Stimulated activated CD4-positive, alpha-beta T cell treated with anti-CD3 and anti-CD28 coated beads, Interleukin-2, amount 100 ng/mL, for 4 hours (primary cell): ENCODE measurements around the gene FNDC4.
"Not testable (repeated sequence)": the region's sequence is repeated elsewhere in the genome, so short reads cannot be mapped to it uniquely, and the experiment has no call there.

Experiments used
- DNase-seq: peaks from one replicate; pipeline ENCODE4 v3.0.0-alpha.2; 2020; ENCODE audit warnings: low read depth

FNDC4 gene, protein sequence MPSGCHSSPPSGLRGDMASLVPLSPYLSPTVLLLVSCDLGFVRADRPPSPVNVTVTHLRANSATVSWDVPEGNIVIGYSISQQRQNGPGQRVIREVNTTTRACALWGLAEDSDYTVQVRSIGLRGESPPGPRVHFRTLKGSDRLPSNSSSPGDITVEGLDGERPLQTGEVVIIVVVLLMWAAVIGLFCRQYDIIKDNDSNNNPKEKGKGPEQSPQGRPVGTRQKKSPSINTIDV

DNA sequence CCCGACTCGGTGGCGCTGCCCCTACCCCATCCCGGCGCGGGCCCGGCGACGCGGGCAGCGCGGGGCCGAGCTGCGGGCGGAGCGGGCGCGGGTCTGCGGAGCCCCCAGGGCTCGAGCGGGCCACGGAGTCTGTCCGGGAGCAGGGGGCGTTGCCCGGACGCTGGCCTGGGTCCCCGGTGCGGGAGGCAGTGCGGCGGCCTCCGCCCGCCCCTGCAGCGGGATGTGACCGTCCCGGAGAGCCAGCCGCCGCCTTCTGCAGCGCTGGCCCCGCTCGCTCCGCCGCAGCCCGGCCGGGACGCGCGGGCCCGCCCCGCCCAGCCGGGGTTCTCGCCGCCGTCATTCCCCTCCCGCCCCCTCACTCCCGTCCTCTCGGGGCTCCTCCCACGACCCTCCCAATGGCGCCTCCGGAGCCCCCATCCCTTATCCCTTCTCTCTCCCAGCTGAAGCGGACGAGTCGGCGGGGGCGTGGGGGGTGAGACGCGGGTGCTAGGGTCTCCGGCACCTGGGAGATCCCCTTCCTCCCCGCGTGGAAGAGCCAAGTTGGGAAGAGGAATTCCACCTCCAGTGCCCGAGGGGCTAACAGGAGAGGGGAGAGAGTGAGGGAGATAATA is at the start of gene FNDC4:
TSS of gene FNDC4 (minus strand) at position 257 of the 611 bp plus-strand sequence. CDS start 521 bp downstream, outside the sequence.
- DNase-seq: no peak

DNA sequence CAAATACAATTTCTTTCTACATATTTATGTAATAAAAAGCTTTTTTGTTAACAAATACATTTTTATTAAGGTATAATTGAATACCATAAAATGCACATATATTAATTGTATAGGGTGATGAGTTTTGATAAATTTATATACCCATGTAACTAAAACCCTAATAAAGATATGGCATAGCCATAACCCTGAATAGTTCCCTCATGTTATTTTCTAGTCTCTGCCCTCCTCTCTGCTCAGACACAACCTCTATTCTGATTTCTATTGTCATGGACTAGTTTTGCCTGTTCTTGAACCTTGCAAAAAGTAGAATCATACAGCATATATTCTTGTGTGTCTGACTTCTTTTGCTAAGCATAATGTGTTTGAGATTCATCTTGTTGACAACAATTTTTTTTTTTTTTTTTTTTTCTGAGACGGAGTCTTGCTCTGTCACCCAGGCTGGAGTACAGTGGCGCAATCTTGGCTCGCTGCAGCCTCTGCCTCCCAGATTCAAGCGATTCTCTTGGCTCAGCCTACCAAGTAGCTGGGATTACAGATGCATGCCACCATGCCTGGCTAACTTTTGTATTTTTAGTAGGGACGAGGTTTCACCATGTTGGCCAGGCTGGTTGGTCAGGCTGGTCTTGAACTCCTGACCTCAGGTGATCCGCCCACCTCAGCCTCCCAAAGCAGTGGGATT is 49.3 kb upstream of the FNDC4 start:
- no peak for DNase-seq

DNA sequence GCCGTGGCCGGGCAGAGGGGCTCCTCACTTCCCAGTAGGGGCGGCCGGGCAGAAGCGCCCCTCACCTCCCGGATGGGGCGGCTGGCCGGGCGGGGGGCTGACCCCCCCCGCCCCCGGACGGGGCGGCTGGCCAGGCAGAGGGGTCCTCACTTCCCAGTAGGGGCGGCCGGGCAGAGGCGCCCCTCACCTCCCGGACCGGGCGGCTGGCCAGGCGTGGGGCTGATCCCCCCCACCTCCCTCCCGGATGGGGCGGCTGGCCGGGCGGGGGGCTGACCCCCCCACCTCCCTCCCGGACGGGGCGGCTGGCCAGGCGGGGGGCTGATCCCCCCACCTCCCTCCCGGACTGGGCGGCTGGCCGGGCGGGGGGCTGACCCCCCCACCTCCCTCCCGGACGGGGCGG is 44.6 kb upstream of the FNDC4 start:
- DNase-seq: not testable (repeated sequence)

DNA sequence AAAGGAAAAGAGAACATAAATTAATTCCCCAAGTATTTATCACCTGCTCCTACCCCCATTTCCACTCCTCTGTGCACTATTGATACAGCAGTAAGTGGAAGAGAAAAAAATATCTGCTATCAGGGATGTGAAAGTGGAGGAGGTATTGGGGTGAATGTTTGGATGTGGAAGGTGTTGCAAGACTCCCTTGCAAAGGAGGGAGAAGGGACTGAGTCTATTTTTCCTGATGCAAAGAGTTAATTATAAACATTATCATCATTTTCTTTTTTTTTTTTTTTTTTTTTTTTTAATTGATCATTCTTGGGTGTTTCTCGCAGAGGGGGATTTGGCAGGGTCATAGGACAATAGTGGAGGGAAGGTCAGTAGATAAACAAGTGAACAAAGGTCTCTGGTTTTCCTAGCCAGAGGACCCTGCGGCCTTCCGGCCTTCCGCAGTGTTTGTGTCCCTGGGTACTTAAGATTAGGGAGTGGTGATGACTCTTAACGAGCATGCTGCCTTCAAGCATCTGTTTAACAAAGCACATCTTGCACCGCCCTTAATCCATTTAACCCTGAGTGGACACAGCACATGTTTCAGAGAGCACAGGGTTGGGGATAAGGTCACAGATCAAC is 43.9 kb upstream of the FNDC4 start:
- not testable (repeated sequence) for DNase-seq

- no peak for DNase-seq
Observed at GRCh38 chr2:27537287-27537686, 42.3 kb upstream of the FNDC4 start.

DNA sequence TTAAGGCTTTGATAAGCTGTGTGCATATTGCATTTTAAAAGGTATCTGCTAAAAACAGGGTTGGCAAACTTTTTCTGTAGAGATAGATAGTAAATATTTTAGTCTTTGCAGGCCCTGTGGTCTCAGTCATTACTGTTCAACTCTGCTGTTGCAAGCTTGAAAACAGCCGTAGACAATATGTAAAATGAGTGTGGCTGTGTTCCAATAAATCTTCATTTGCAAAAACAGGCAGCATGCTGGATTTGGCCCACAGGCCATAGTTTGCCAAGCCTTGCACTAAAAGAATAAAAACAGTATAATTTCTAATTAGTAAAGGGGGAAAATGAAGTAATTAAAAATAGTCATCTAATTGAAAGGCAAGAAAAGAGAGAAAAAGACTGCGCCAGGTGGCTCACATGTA is 37.0 kb upstream of the FNDC4 start:
- no peak for DNase-seq

DNA sequence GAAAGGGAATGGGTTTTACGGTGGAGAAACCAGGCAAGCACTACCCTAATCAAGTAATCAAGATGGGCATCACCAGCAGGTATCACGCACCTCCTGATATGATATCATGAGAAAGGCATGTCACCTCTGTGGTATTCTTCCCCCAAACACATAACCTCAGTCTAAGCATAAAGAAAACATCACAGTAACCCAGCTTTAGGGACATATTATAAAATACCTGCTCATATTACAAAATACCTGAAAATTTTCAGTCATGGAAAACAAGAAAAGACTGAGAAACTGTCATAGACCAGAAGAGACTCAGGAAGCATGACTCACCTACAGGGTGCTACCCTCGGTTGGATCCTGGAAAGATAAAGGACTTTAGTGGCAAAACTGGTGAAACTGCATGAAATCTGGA is 32.2 kb upstream of the FNDC4 start:
- no peak for DNase-seq

GRCh38 chr2:27522400-27522945 is 27.5 kb upstream of the FNDC4 start:
- DNase-seq: no peak

GRCh38 chr2:27520316-27520715 is 25.3 kb upstream of the FNDC4 start:
- no peak for DNase-seq

GRCh38 chr2:27518782-27519113 is 23.7 kb upstream of the FNDC4 start:
- DNase-seq: no peak

DNA sequence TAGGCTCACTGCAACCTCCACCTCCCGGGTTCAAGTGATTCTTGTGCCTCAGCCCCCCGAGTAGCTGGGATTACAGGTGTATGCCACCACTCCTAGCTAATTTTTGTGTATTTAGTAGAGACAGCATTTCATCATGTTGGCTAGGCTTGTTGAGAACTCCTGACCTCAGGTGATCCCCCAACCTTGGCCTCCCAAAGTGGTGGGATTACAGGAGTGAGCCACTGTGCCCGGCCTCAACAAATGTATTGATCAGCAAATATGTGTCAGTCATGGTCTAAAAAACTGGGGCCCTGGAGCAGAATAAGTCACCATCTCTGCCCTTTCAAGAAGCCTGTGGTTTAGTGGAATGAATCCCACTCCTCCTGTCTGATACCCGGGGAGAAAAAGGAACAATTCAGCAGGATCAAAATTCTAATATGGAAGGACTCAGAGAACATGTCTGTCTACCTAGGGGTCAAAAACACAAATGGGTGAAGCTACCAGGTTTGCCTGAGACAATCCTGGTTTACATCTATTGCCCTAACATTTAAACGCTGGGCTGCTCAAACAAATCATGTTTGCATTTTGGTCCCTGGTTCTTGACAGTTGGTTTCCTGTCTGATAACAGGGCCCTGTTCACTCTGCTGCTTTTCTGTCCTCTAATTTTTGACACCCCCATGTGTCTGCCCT is 23.2 kb upstream of the FNDC4 start:
- DNase-seq: no peak

- DNase-seq: no peak
Observed at GRCh38 chr2:27509326-27509725, 14.3 kb upstream of the FNDC4 start.

DNA sequence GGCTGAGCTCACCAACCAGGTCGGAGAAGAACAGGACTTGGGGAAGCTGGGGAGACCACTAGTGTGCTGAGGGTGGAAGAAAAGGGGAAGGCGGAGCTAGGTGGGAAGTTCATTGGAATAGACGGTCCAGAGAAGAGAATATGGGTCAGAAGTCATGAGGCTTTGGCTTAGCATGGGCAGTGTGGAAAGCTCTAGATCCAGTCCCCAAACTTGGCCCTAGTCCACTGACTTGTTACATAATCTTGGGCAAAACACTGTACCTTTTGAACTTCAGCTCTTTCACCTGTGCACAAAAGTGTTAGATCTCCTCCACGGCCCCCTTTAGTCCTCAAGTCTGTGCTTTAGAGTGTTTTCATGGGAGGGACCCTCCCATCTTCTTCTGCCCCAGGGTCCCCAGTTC is 12.3 kb upstream of the FNDC4 start:
- DNase-seq: no peak

GRCh38 chr2:27506587-27506986 is 11.6 kb upstream of the FNDC4 start:
- DNase-seq: no peak

DNA sequence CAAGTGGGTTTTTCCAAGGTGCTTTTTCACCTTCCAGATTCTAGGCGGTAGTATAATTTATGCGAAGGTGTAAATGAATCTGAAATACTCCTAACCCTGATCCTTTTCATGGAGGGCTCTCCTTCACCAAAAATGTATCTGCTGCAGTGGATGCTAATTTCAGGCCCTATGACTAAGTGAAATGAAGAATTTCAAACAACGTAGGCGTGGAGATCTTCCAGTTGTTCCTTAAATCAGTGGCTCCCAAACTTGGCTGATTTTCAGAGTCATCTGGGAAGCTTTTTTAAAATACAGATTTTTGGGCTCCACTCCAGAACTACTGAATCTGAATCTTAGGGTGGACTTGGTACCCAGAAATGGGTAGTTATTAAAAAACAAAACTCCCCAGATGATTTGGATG is 7.1 kb upstream of the FNDC4 start:
- no peak for DNase-seq

GRCh38 chr2:27501042-27501441 is 6.0 kb upstream of the FNDC4 start:
- no peak for DNase-seq

GRCh38 chr2:27498975-27499374 is 4.0 kb upstream of the FNDC4 start:
- DNase-seq: no peak

- DNase-seq: no peak
Observed at GRCh38 chr2:27497288-27497627, 2.3 kb upstream of the FNDC4 start.

DNA sequence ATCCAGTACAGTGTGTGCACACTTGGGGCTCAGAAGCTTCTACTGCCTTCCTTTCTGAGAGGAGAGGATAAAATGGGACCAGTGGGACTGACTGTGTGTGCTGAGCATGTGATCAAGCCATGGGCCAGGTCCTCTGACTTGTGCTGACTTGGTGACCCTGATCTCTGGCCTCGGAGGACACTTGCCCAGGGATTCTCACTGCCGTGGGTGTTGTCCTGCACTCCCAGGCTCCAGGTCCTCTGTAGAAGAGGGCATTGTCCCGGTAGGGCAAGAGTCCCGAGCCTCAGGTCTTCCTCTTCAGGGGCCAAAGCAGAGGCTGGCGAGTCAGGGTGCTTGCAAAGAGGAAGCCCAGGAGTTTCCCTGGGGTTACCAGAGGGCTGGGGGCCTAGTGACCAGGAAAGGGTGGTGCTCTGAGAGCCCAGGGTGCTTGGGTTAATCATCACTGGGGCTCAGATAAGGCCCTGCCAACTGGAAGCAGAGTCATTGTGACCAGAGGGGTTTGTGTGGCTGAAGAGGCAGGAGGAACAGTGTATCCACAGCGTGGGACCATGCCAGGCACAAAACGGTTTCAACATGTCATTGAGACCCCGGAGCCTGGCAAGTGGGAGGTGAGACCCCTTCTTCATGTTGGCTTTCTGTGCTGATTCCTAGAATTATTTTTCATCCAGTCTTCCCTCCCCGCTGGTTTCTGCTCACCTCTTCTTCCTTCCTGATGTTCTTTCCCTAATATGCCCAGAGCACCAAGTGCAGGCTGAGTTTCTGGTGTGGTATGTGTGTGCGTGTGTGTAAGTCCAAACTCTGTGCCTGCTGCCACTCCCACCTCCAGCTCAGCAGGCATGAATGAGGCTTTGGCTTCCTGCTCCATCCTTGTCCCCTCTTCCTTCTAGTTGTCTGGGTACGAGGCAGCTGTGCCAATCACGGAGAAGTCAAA is 1.6 kb upstream of the FNDC4 start, which contains the start of gene GCKR:
TSS of gene GCKR (plus strand) at position 483 of the 931 bp plus-strand sequence. CDS start at position 549, 66 bp downstream.
- no peak for DNase-seq

- no peak for DNase-seq
Observed at GRCh38 chr2:27495840-27496356, 898 bp upstream of the FNDC4 start.
